ENCODE measurements around the gene ETS2.

Gene ETS2

GRCh38 chr21:38789275-38789674 lies 16.5 kb upstream of the ETS2 start:
- no peak overlapping the region for H3K27ac ChIP-seq
- no peak for TF ChIP-seq ZFX (IDR thresholded peaks at IDR 0.05; ENCODE audit: borderline replicate concordance)
- no peak for TF ChIP-seq CTCF (IDR thresholded peaks at IDR 0.05)

GRCh38 chr21:38790059-38790458 lies 15.7 kb upstream of the ETS2 start:
- TF ChIP-seq CTCF (IDR thresholded peaks at IDR 0.05) (no peak), ZFX (IDR thresholded peaks at IDR 0.05; ENCODE audit: borderline replicate concordance) (no peak)
- H3K27ac ChIP-seq: no peak overlapping the region

GRCh38 chr21:38790961-38791360 lies 14.8 kb upstream of the ETS2 start:
- no peak overlapping the region for H3K27ac ChIP-seq
- TF ChIP-seq ZFX (IDR thresholded peaks at IDR 0.05; ENCODE audit: borderline replicate concordance) (no peak), CTCF (IDR thresholded peaks at IDR 0.05) (no peak)

GRCh38 chr21:38792676-38793459 lies 12.9 kb upstream of the ETS2 start:
- H3K27ac ChIP-seq: no peak overlapping the region

GRCh38 chr21:38793926-38794713 lies 11.6 kb upstream of the ETS2 start:
- TF ChIP-seq ZFX (IDR thresholded peaks at IDR 0.05; ENCODE audit: borderline replicate concordance) (no peak), CTCF (IDR thresholded peaks at IDR 0.05) (no peak)
- H3K27ac ChIP-seq: no peak overlapping the region

More at GRCh38 chr21:38792676-38793459, 12.9 kb upstream of the ETS2 start:
- TF ChIP-seq ZFX (IDR thresholded peaks at IDR 0.05; ENCODE audit: borderline replicate concordance): no peak
- no peak for TF ChIP-seq CTCF (IDR thresholded peaks at IDR 0.05)

- TF ChIP-seq ZFX (IDR thresholded peaks at IDR 0.05; ENCODE audit: borderline replicate concordance) (no peak), CTCF (IDR thresholded peaks at IDR 0.05) (no peak)
- H3K27ac ChIP-seq: no peak overlapping the region
These were observed 10.8 kb upstream of the ETS2 start for GRCh38 chr21:38794978-38795377.

GRCh38 chr21:38795475-38795874 lies 10.3 kb upstream of the ETS2 start:
- H3K27ac ChIP-seq: no peak overlapping the region
- no peak for TF ChIP-seq CTCF (IDR thresholded peaks at IDR 0.05)
- TF ChIP-seq ZFX (IDR thresholded peaks at IDR 0.05; ENCODE audit: borderline replicate concordance): no peak
